Muscle layer of duodenum (tissue), 2 donors: ENCODE results near the gene LRRC55.

ENCODE experiments used
- H3K27ac ChIP-seq: one replicate; pipeline ENCODE4 v1.7.0; 2013; ENCODE audit warnings: mild to moderate bottlenecking, low read length
- H3K27me3 ChIP-seq: one replicate; pipeline ENCODE4 v1.7.0; 2013; ENCODE audit warnings: low read depth, mild to moderate bottlenecking, control low read depth, low read length
- H3K36me3 ChIP-seq, 2 donors: one replicate each; pipeline ENCODE4 v1.7.0; 2013; ENCODE audit warnings: low read length in 2 of 2, control low read depth in 1 of 2, mild to moderate bottlenecking in 1 of 2; ENCODE audit not compliant: insufficient read depth in 2 of 2, control insufficient read depth in 1 of 2
- H3K4me1 ChIP-seq, 2 donors: one replicate each; pipeline ENCODE4 v1.7.0; 2013; ENCODE audit warnings: low read length in 2 of 2, mild to moderate bottlenecking in 2 of 2, control low read depth in 1 of 2, moderate library complexity in 1 of 2; ENCODE audit not compliant: insufficient read depth in 2 of 2, control insufficient read depth in 1 of 2
- H3K4me3 ChIP-seq, 2 donors: one replicate each; pipeline ENCODE4 v1.7.0; 2013; ENCODE audit warnings: low read length in 2 of 2, low read depth in 1 of 2, mild to moderate bottlenecking in 1 of 2
- H3K9me3 ChIP-seq, 2 donors: one replicate each; pipeline ENCODE4 v1.7.0; 2013; ENCODE audit warnings: low read length in 2 of 2, control low read depth in 1 of 2, mild to moderate bottlenecking in 1 of 2; ENCODE audit not compliant: control insufficient read depth in 1 of 2
- donor health status: healthy.

LRRC55 gene

DNA sequence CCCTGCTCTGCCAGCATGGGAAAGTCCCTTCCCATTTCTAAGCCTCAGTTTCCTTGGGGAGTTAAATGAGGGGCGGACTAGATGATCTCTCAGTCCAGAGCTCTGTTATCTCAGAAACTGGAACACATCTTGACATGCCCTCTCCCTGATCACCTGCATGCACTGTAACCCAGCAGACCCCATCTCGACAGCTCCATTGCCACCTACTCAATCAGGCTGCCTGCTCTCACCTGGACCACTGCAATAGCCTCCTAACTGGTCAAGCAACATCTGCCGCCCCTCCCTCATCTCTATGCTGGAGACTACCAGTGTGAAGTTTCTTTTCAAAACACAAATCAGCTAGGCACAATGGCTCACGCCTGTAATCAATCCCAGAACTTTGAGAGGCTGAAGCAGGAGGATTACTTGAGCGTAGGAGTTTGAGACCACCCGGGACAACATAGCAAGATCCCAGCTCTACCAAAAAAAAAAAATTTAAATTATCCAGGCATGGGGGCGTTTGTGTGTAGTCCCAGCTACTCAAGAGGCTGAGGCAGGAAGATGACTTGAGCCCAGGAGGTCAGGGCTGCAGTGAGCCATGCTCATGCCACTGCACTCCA is 22.2 kb downstream of the LRRC55 start:
- Histone ChIP-seq H3K36me3 (no peaks in the 10 kb centered on the region), H3K4me3 (no peak overlapping the region), H3K27me3 (no peaks in the 10 kb centered on the region), H3K4me1 (peaks cover 0 to 4% of the 10 kb centered on the region in 2 donors), H3K9me3 (no peaks in the 10 kb centered on the region), H3K27ac (no peak overlapping the region)

- Histone ChIP-seq H3K4me1 (peaks cover 0 to 4% of the 10 kb centered on the region in 2 donors), H3K9me3 (no peaks in the 10 kb centered on the region), H3K27me3 (no peaks in the 10 kb centered on the region), H3K27ac (no peak overlapping the region), H3K4me3 (no peak overlapping the region), H3K36me3 (no peaks in the 10 kb centered on the region)
Observed at GRCh38 chr11:57205041-57205641, 23.4 kb downstream of the LRRC55 start.

DNA sequence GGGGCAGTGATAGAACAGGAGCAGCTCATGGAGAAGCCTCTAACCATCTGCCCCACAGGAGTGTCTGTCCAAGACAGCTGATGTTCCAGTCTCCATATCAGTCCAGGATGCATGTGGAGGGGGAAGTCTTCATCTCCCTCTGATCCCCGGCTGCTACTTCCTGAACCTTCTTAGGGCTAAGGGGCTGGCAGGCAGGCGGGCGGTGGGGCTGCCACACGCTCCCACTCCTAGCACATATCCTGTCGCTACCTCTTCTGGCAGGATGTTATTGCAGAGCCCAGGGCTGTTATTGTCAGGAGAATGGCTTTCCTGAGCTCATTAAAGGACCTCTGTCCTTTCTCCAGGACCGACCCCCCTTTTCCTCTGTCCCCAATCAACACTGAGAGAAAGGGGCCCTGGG is 25.4 kb downstream of the LRRC55 start:
- Histone ChIP-seq H3K27ac (no peak overlapping the region), H3K4me1 (peaks cover 0 to 4% of the 10 kb centered on the region in 2 donors)

DNA sequence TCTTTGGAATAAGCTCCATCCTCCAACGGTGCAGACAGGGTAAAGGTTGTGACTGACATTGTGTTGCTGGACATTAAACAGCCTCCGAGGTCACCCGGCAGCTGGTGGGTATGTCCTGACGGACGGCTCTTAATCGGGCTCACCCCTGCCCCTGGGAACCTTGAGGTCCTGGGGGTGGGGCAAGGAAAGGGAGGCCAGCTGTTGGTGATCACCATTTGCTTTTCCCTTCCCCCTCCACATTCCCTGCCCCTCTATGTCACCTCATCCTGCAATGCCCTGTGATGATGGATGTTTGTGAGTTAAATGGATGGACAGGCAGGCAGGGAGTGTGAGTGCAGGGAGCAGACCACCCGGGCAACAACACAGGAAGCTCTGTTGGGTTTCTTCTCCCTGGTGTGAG is 29.0 kb downstream of the LRRC55 start:
- H3K36me3 ChIP-seq: no peaks in the 10 kb centered on the region
- H3K27ac ChIP-seq: no peak overlapping the region
- peaks cover 5 to 27% of the 10 kb centered on the region in 2 donors for H3K4me1 ChIP-seq
- H3K27me3 ChIP-seq: no peaks in the 10 kb centered on the region
- H3K9me3 ChIP-seq: no peaks in the 10 kb centered on the region
- H3K4me3 ChIP-seq: no peak overlapping the region

More for the DNA sequence above, 25.4 kb downstream of the LRRC55 start:
- no peaks in the 10 kb centered on the region for H3K27me3 ChIP-seq
- no peaks in the 10 kb centered on the region for H3K9me3 ChIP-seq
- H3K36me3 ChIP-seq: no peaks in the 10 kb centered on the region
- H3K4me3 ChIP-seq: no peak overlapping the region

- H3K27me3 ChIP-seq: no peaks in the 10 kb centered on the region
- H3K4me3 ChIP-seq: no peak overlapping the region
- H3K36me3 ChIP-seq: no peaks in the 10 kb centered on the region
- H3K4me1 ChIP-seq: peaks cover 5 to 27% of the 10 kb centered on the region in 2 donors
- H3K27ac ChIP-seq: peak overlapping the region; percentile 53
- no peaks in the 10 kb centered on the region for H3K9me3 ChIP-seq
Observed at GRCh38 chr11:57213342-57214097, 31.8 kb downstream of the LRRC55 start.

- Histone ChIP-seq H3K27ac (no peak overlapping the region), H3K4me3 (no peak overlapping the region), H3K36me3 (no peaks in the 10 kb centered on the region), H3K9me3 (no peaks in the 10 kb centered on the region), H3K27me3 (no peaks in the 10 kb centered on the region), H3K4me1 (peaks cover 5 to 27% of the 10 kb centered on the region in 2 donors)
Observed at GRCh38 chr11:57214098-57214417, 32.3 kb downstream of the LRRC55 start.

GRCh38 chr11:57214494-57214893 is 32.7 kb downstream of the LRRC55 start:
- H3K4me3 ChIP-seq: no peak overlapping the region
- no peaks in the 10 kb centered on the region for H3K9me3 ChIP-seq
- H3K27ac ChIP-seq: no peak overlapping the region
- H3K4me1 ChIP-seq: peaks cover 5 to 27% of the 10 kb centered on the region in 2 donors
- no peaks in the 10 kb centered on the region for H3K27me3 ChIP-seq
- H3K36me3 ChIP-seq: no peaks in the 10 kb centered on the region

DNA sequence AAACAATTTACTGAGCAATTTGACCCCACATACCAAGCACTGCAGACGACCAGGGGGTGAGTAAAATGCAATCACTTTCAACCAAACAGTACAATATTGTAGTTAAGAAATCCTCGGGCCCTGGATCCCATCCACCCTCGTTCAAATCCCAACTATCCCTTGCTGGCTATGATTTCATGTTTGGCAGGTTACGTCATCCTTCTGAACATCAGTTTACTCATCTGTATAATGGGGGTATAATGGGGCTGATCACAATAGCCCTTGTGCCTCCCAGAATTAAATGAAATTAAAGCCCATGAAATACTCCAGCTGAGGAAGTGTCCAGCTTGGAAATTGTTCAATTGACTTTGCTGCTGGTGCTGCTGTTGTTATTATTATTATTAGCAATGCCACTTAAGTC is 34.7 kb downstream of the LRRC55 start:
- Histone ChIP-seq H3K9me3 (no peaks in the 10 kb centered on the region), H3K36me3 (no peaks in the 10 kb centered on the region), H3K4me3 (no peak overlapping the region), H3K4me1 (peaks cover 5 to 27% of the 10 kb centered on the region in 2 donors), H3K27ac (no peak overlapping the region), H3K27me3 (no peaks in the 10 kb centered on the region)

GRCh38 chr11:57217053-57217452 is 35.3 kb downstream of the LRRC55 start:
- Histone ChIP-seq H3K27ac (no peak overlapping the region), H3K4me1 (peaks cover 5 to 27% of the 10 kb centered on the region in 2 donors), H3K9me3 (no peaks in the 10 kb centered on the region), H3K36me3 (no peaks in the 10 kb centered on the region), H3K4me3 (no peak overlapping the region), H3K27me3 (no peaks in the 10 kb centered on the region)

DNA sequence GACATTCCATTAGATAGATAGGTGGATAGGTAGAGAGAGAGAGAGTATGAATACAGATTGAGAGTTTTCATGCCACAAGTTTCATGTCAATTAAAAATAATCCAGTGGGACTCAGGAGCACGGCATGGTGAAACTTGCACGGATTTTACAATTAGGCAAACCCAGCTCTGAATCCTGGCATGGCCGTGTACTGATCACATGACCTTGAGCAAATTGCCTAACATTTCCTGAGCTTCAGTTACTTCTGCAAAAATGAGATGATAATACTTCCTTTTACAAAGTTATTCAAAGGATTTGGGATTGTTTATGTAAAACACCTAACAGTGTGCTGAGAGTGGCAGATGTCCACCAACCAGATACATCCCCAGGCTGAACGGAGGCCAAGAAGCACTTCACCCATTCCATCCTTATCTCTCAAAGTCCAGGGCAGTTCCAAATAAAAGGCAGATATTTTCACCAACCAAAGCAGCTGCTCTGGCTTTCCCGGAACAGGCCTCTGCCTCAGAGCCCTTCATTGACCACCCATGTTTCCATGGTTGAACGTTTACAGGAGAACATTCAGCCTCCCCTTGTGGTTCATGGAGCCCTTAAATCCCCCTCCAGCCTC is 37.4 kb downstream of the LRRC55 start:
- Histone ChIP-seq H3K27ac (no peak overlapping the region), H3K9me3 (no peaks in the 10 kb centered on the region), H3K36me3 (no peaks in the 10 kb centered on the region), H3K4me3 (no peak overlapping the region), H3K27me3 (no peaks in the 10 kb centered on the region), H3K4me1 (peaks cover 1 to 10% of the 10 kb centered on the region in 2 donors)

DNA sequence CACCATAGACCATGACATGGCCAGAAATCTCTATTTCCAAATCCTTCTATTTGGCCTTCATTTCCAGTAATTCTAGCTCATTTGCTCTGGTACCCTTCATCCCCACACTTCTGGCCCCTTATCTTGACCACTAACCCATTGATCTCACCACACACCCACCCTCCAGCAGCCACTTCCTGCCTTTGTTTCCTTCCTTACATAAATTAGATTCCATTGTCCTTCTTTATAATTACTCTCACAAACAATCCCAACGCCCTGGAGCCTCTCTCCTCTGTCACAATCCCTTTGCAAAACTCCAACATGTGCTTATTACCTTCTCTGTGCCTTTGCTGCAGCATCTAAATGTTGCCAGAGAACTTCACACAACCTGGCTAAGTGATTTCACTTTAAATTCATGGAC is 40.5 kb downstream of the LRRC55 start:
- H3K27me3 ChIP-seq: no peaks in the 10 kb centered on the region
- H3K27ac ChIP-seq: no peak overlapping the region
- no peaks in the 10 kb centered on the region for H3K4me1 ChIP-seq
- no peaks in the 10 kb centered on the region for H3K36me3 ChIP-seq
- no peak overlapping the region for H3K4me3 ChIP-seq
- H3K9me3 ChIP-seq: no peaks in the 10 kb centered on the region
